H9 (cell line): ENCODE results near the gene PLXNA2. TPM values are rescaled to one million over a fixed set of nuclear protein-coding genes. Genes with fewer than 3 reads are reported as not detected.

ENCODE experiments used
- DNase-seq: peaks from one replicate; pipeline ENCODE4 v3.0.0-alpha.2; 2017
- H2AFZ ChIP-seq: one replicate; pipeline ENCODE4 v1.6.1; 2013; ENCODE audit warnings: mild to moderate bottlenecking, low read length, control low read depth, moderate library complexity
- H2AK5ac ChIP-seq: 2 replicates; pipeline ENCODE4 v1.6.1; 2013; ENCODE audit warnings: low read length, control low read depth, mixed read lengths; ENCODE audit not compliant: insufficient read length
- H2BK120ac ChIP-seq: one replicate; pipeline ENCODE4 v1.6.1; 2013; ENCODE audit warnings: low read depth, mild to moderate bottlenecking, low read length, control low read depth, inconsistent platforms; ENCODE audit not compliant: poor library complexity, severe bottlenecking
- H2BK12ac ChIP-seq: 2 replicates; pipeline ENCODE4 v1.6.1; 2013; ENCODE audit warnings: low read length, control low read depth, mixed read lengths, low read depth; ENCODE audit not compliant: insufficient read length
- H2BK15ac ChIP-seq: 2 replicates; pipeline ENCODE4 v1.6.1; 2013; ENCODE audit warnings: low read depth, low read length, control low read depth
- H2BK20ac ChIP-seq: one replicate; pipeline ENCODE4 v1.6.1; 2013; ENCODE audit warnings: low read depth, mild to moderate bottlenecking, low read length, control low read depth, inconsistent platforms; ENCODE audit not compliant: poor library complexity, severe bottlenecking
- H2BK5ac ChIP-seq: 2 replicates; pipeline ENCODE4 v1.6.1; 2013; ENCODE audit warnings: low read length, control low read depth, mixed read lengths; ENCODE audit not compliant: insufficient read length
- H3K14ac ChIP-seq: 2 replicates; pipeline ENCODE4 v1.6.1; 2013; ENCODE audit warnings: low read length, control low read depth; ENCODE audit not compliant: insufficient read depth
- H3K18ac ChIP-seq: 2 replicates; pipeline ENCODE4 v1.6.1; 2013; ENCODE audit warnings: low read depth, mild to moderate bottlenecking, mixed read lengths, low read length, control low read depth; ENCODE audit not compliant: insufficient read length
- H3K23ac ChIP-seq: 2 replicates; pipeline ENCODE4 v1.6.1; 2013; ENCODE audit warnings: low read length, control low read depth, mixed read lengths, low read depth; ENCODE audit not compliant: insufficient read length
- H3K23me2 ChIP-seq: 2 replicates; pipeline ENCODE4 v1.6.1; 2013; ENCODE audit warnings: low read depth, mild to moderate bottlenecking, mixed read lengths, low read length, control low read depth; ENCODE audit not compliant: insufficient read length, poor library complexity, severe bottlenecking
- H3K27ac ChIP-seq: 2 replicates; pipeline ENCODE4 v1.5.1; 2013; ENCODE audit warnings: low read length, control low read depth, mixed read lengths, low read depth; ENCODE audit not compliant: insufficient read length
- H3K27me3 ChIP-seq: 2 replicates; pipeline ENCODE4 v1.6.1; 2013; ENCODE audit warnings: low read length, control low read depth, inconsistent platforms; ENCODE audit not compliant: insufficient read depth
- H3K4ac ChIP-seq: 2 replicates; pipeline ENCODE4 v1.6.1; 2013; ENCODE audit warnings: low read depth, mild to moderate bottlenecking, control low read depth, inconsistent platforms, low read length, moderate library complexity
- H3K4me1 ChIP-seq: 2 replicates; pipeline ENCODE4 v1.6.1; 2013; ENCODE audit warnings: low read length, control low read depth, inconsistent platforms; ENCODE audit not compliant: insufficient read depth
- H3K4me2 ChIP-seq: 2 replicates; pipeline ENCODE4 v1.6.1; 2013; ENCODE audit warnings: low read length, control low read depth, mixed read lengths; ENCODE audit not compliant: insufficient read length, insufficient read depth
- H3K56ac ChIP-seq: 2 replicates; pipeline ENCODE4 v1.6.1; 2013; ENCODE audit warnings: low read depth, mild to moderate bottlenecking, mixed read lengths, low read length, control low read depth; ENCODE audit not compliant: insufficient read length
- H3K79me1 ChIP-seq: 2 replicates; pipeline ENCODE4 v1.6.1; 2013; ENCODE audit warnings: low read depth, mild to moderate bottlenecking, moderate library complexity, low read length, control low read depth, inconsistent platforms; ENCODE audit not compliant: insufficient read depth, poor library complexity, severe bottlenecking
- H3K79me2 ChIP-seq: 2 replicates; pipeline ENCODE4 v1.6.1; 2013; ENCODE audit warnings: low read length, control low read depth, inconsistent platforms; ENCODE audit not compliant: insufficient read depth
- H3K9ac ChIP-seq: 2 replicates; pipeline ENCODE4 v1.6.1; 2013; ENCODE audit warnings: low read length, control low read depth, mixed read lengths; ENCODE audit not compliant: insufficient read length; ENCODE audit errors: extremely low read depth
- H3K9me3 ChIP-seq: one replicate; pipeline ENCODE4 v1.6.1; 2013; ENCODE audit warnings: low read depth, low read length, inconsistent platforms; ENCODE audit not compliant: control insufficient read depth
- H3T11ph ChIP-seq: one replicate; pipeline ENCODE4 v1.6.1; 2013; ENCODE audit warnings: mild to moderate bottlenecking, low read length, control low read depth, inconsistent platforms
- H4K20me1 ChIP-seq: one replicate; pipeline ENCODE4 v1.6.1; 2013; ENCODE audit not compliant: control insufficient read depth, insufficient read length, insufficient read depth
- H4K5ac ChIP-seq: 2 replicates; pipeline ENCODE4 v1.6.1; 2013; ENCODE audit warnings: low read depth, mild to moderate bottlenecking, mixed read lengths, low read length, control low read depth; ENCODE audit not compliant: insufficient read length
- H4K8ac ChIP-seq: replicated peaks from 2 replicates; pipeline ENCODE4 v1.6.1; 2013; ENCODE audit warnings: low read length, control low read depth, mixed read lengths, low read depth; ENCODE audit not compliant: insufficient read length
- H4K91ac ChIP-seq: 2 replicates; pipeline ENCODE4 v1.6.1; 2013; ENCODE audit warnings: low read depth, mild to moderate bottlenecking, moderate library complexity, mixed read lengths, low read length, control low read depth; ENCODE audit not compliant: insufficient read length
- H3K27ac Mint-ChIP-seq, 3 experiments: 2 replicates in 2 of 3; 3 replicates in 1 of 3; pipeline ENCODE4 v1.8.0; 2020 to 2021; ENCODE audit warnings: mixed read lengths in 3 of 3, mild to moderate bottlenecking in 1 of 3, moderate library complexity in 1 of 3
- H3K27me3 Mint-ChIP-seq: 2 replicates; pipeline ENCODE4 v1.8.0; 2021; ENCODE audit warnings: low read depth, mild to moderate bottlenecking, moderate library complexity, mixed read lengths
- H3K36me3 Mint-ChIP-seq, 3 experiments: 2 replicates in 2 of 3; 3 replicates in 1 of 3; pipeline ENCODE4 v1.8.0; 2020 to 2021; ENCODE audit warnings: low read depth in 3 of 3, mixed read lengths in 3 of 3; ENCODE audit not compliant: insufficient read depth in 1 of 3
- H3K4me1 Mint-ChIP-seq, 2 experiments: 2 replicates each; pipeline ENCODE4 v1.8.0; 2020; ENCODE audit warnings: mixed read lengths in 2 of 2
- H3K4me3 Mint-ChIP-seq, 2 experiments: 2 replicates in 1 of 2; 3 replicates in 1 of 2; pipeline ENCODE4 v1.8.0; 2020 to 2021; ENCODE audit warnings: mild to moderate bottlenecking in 2 of 2, mixed read lengths in 2 of 2, moderate library complexity in 1 of 2
- H3K9me3 Mint-ChIP-seq, 2 experiments: 2 replicates in 1 of 2; 3 replicates in 1 of 2; pipeline ENCODE4 v1.8.0; 2020; ENCODE audit warnings: mild to moderate bottlenecking in 2 of 2, mixed read lengths in 2 of 2, moderate library complexity in 1 of 2
- WGBS: extraction: QIAGEN DNeasy Blood & Tissue Kit; methylation state at CpG from one replicate; pipeline ENCODE4 v1.1.7; 2013; ENCODE audit warnings: missing lambda C conversion rate, low lambda C conversion rate, mixed read lengths; ENCODE audit not compliant: insufficient read length; ENCODE audit errors: extremely low coverage; 5-methylcytosine and 5-hydroxymethylcytosine counted together
- total RNA-seq: library from RNA; stranded (reverse); gene quantifications from 2 replicates; pipeline ENCODE4 v1.2.1, GENCODE V29; 2021
- TF ChIP-seq, protein P1 (sequence below): fragments of 200-600 bp; sonication (generic); conservative IDR thresholded peaks from 3 replicates; pipeline ENCODE4 v1.8.0; 2021; ENCODE audit warnings: antibody characterized with exemption, mild to moderate bottlenecking

The PLXNA2 gene
- total RNA-seq, 1 experiment from 2014 or later: 0.57 TPM

DNA sequence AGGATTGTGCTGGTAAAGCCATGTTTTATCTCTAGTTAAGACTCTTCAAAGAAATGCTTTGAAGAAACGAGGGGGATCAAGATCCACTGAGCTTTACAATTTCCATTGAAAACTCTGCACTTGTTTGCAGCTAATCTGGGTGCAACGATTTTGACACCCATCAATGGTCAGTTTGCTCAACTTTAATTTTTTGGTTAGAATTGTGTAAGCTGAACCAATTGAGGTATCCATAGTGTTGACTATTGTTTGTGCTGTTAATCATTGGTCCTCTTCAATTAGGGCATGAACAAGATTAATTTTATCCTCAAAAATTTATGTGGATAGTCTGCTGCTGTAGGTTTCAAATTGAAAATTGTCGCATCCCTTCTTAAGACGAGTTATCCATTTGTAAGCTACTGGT lies 17.7 kb upstream of the PLXNA2 start:
- Histone ChIP-seq H3K4me2 (no peak overlapping the region), H4K20me1 (no peaks in the 10 kb centered on the region), H3K56ac (no peak overlapping the region), H3K79me2 (no peaks in the 10 kb centered on the region), H3K9ac (no peak overlapping the region), H3K14ac (no peak overlapping the region), H2BK5ac (no peak overlapping the region), H4K8ac (no peak overlapping the region), H2BK12ac (no peak overlapping the region), H2BK20ac (no peak overlapping the region), H3K23ac (no peak overlapping the region), H3K18ac (no peak overlapping the region), H3K27me3 (no peaks in the 10 kb centered on the region; the same call in 1 of the 2 replicates), H2AK5ac (no peak overlapping the region), H2AFZ (no peak overlapping the region), H3K23me2 (no peaks in the 10 kb centered on the region), H4K5ac (no peak overlapping the region), H3K27ac (no peak overlapping the region), H3K4ac (no peak overlapping the region), H4K91ac (no peak overlapping the region), H3T11ph (no peak overlapping the region), H3K9me3 (no peaks in the 10 kb centered on the region), H3K4me1 (no peaks in the 10 kb centered on the region), H2BK120ac (no peak overlapping the region), H2BK15ac (no peak overlapping the region), H3K79me1 (no peaks in the 10 kb centered on the region)
- Mint-ChIP-seq H3K4me3 (no peak overlapping the region), H3K27me3 (peaks cover 45% of the 10 kb centered on the region), H3K9me3 (peaks cover 9 to 13% of the 10 kb centered on the region in 2 experiments), H3K36me3 (peaks cover 0 to 8% (median 2%) of the 10 kb centered on the region in 3 experiments; a peak in 3 of 7 replicates), H3K4me1 (peaks cover 11 to 12% of the 10 kb centered on the region in 2 experiments), H3K27ac (no peak overlapping the region)
- TF ChIP-seq, protein P1, sequence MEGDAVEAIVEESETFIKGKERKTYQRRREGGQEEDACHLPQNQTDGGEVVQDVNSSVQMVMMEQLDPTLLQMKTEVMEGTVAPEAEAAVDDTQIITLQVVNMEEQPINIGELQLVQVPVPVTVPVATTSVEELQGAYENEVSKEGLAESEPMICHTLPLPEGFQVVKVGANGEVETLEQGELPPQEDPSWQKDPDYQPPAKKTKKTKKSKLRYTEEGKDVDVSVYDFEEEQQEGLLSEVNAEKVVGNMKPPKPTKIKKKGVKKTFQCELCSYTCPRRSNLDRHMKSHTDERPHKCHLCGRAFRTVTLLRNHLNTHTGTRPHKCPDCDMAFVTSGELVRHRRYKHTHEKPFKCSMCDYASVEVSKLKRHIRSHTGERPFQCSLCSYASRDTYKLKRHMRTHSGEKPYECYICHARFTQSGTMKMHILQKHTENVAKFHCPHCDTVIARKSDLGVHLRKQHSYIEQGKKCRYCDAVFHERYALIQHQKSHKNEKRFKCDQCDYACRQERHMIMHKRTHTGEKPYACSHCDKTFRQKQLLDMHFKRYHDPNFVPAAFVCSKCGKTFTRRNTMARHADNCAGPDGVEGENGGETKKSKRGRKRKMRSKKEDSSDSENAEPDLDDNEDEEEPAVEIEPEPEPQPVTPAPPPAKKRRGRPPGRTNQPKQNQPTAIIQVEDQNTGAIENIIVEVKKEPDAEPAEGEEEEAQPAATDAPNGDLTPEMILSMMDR: no peak
- no peak for DNase-seq
- no CpG with 5 or more reads among the region's 4 CpGs for WGBS
